GM10847 (cell line): ENCODE measurements around the gene LRRC19.
A peak's percentile ranks its signal among the peaks of the same experiment; 100 is the strongest.

ENCODE experiments used
- POLR2A ChIP-seq: IDR thresholded peaks from 2 replicates; pipeline ENCODE4 v1.6.1; 2011; ENCODE audit not compliant: insufficient read length; ENCODE audit errors: extremely low read depth

LRRC19 gene

GRCh38 chr9:26975728-26976707 lies 29.5 kb downstream of the LRRC19 start:
- no peak for TF ChIP-seq POLR2A

- TF ChIP-seq POLR2A, result no peak
Measured at GRCh38 chr9:26974927-26975326, 30.5 kb downstream of the LRRC19 start.

GRCh38 chr9:26973989-26974388 lies 31.5 kb downstream of the LRRC19 start:
- TF ChIP-seq POLR2A, result no peak

GRCh38 chr9:26971721-26972120 lies 33.8 kb downstream of the LRRC19 start:
- TF ChIP-seq POLR2A, result no peak

GRCh38 chr9:26956860-26957233 lies 48.6 kb downstream of the LRRC19 start:
- no peak for TF ChIP-seq POLR2A

GRCh38 chr9:26955921-26956859 lies 49.3 kb downstream of the LRRC19 start, which contains the start of gene IFT74:
IFT74 (plus strand) TSS chr9:26956412; CDS start chr9:26961968, 5,556 bp downstream.
- TF ChIP-seq POLR2A, result peak; percentile 34

GRCh38 chr9:26955222-26955903 lies 50.1 kb downstream of the LRRC19 start:
- no peak for TF ChIP-seq POLR2A

- TF ChIP-seq POLR2A, result no peak
Measured at GRCh38 chr9:26954050-26954508, 51.4 kb downstream of the LRRC19 start.

GRCh38 chr9:26951794-26952193 lies 53.7 kb downstream of the LRRC19 start:
- TF ChIP-seq POLR2A, result no peak

- TF ChIP-seq POLR2A, result no peak
Measured at GRCh38 chr9:26950521-26950920, 55.0 kb downstream of the LRRC19 start.

GRCh38 chr9:26949637-26950069 lies 55.8 kb downstream of the LRRC19 start:
- TF ChIP-seq POLR2A, result no peak

GRCh38 chr9:26947736-26948135 lies 57.7 kb downstream of the LRRC19 start:
- TF ChIP-seq POLR2A, result no peak

- TF ChIP-seq POLR2A, result peak; percentile 20
Measured at GRCh38 chr9:26946753-26947727, 58.4 kb downstream of the LRRC19 start, which contains the start of gene PLAA. PLAA (minus strand) TSS chr9:26947242; CDS start chr9:26947045, 197 bp downstream.

- TF ChIP-seq POLR2A, result no peak
Measured at GRCh38 chr9:26945591-26945990, 59.9 kb downstream of the LRRC19 start.
